ENCODE data around the gene GAS7. TPM values are rescaled to one million over a fixed set of nuclear protein-coding genes. Genes with fewer than 3 reads are reported as not detected.

Gene GAS7
- total and polyA plus RNA-seq, 2 experiments from 2014 or later, result 1.9 to 10.7 TPM

DNA sequence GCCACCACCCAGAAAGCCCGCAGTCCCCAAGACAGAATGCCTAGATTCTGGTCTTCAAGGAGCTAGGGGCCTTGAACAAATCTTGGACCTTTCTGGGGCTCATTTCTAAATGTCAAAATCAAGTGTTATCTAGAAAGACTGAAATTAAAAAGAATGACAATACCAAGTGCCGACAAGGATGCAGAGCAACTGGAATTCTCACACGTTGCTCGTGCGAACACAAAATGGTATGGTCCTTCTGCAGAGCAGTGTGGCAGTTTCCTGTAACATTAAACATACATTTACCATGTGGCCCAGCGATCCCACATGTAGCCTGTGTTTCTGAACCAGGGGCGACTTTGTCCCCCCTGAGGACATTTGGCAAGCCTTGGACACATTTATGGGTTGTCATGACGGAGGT lies 137.9 kb downstream of the GAS7 start:
- no peak overlapping the region for H3K27ac ChIP-seq (ENCODE audit: low read depth)
- no peak overlapping the region for H3K4me3 Mint-ChIP-seq
- ATAC-seq, result no peak

More for the DNA sequence above, 137.9 kb downstream of the GAS7 start:
- Histone ChIP-seq H3K4me2 (no peak overlapping the region), H3K4me3 (no peak overlapping the region), H3K79me2 (replicated peaks; ENCODE audit: insufficient read depth) (no peaks in the 10 kb centered on the region), H3K27me3 (ENCODE audit: insufficient read depth) (no peaks in the 10 kb centered on the region), H4K20me1 (replicated peaks; ENCODE audit: insufficient read depth) (no peaks in the 10 kb centered on the region), H3F3A (replicated peaks; ENCODE audit: low read depth) (no peaks in the 10 kb centered on the region), H3K36me3 (ENCODE audit: insufficient read depth) (no peaks in the 10 kb centered on the region), H3K9me2 (ENCODE audit: insufficient read depth) (no peaks in the 10 kb centered on the region), H3K4me1 (ENCODE audit: insufficient read depth) (no peaks in the 10 kb centered on the region), H2AFZ (no peak overlapping the region)
- Mint-ChIP-seq H3K36me3 (ENCODE audit: low read depth) (no peaks in the 10 kb centered on the region), H3K4me1 (peaks cover 24% of the 10 kb centered on the region), H3K9me3 (peaks cover 22% of the 10 kb centered on the region), H3K27me3 (ENCODE audit: insufficient read depth, low read depth, poor library complexity) (peaks cover 4% of the 10 kb centered on the region), H3K27ac (no peak overlapping the region)
- TF ChIP-seq, protein P1, sequence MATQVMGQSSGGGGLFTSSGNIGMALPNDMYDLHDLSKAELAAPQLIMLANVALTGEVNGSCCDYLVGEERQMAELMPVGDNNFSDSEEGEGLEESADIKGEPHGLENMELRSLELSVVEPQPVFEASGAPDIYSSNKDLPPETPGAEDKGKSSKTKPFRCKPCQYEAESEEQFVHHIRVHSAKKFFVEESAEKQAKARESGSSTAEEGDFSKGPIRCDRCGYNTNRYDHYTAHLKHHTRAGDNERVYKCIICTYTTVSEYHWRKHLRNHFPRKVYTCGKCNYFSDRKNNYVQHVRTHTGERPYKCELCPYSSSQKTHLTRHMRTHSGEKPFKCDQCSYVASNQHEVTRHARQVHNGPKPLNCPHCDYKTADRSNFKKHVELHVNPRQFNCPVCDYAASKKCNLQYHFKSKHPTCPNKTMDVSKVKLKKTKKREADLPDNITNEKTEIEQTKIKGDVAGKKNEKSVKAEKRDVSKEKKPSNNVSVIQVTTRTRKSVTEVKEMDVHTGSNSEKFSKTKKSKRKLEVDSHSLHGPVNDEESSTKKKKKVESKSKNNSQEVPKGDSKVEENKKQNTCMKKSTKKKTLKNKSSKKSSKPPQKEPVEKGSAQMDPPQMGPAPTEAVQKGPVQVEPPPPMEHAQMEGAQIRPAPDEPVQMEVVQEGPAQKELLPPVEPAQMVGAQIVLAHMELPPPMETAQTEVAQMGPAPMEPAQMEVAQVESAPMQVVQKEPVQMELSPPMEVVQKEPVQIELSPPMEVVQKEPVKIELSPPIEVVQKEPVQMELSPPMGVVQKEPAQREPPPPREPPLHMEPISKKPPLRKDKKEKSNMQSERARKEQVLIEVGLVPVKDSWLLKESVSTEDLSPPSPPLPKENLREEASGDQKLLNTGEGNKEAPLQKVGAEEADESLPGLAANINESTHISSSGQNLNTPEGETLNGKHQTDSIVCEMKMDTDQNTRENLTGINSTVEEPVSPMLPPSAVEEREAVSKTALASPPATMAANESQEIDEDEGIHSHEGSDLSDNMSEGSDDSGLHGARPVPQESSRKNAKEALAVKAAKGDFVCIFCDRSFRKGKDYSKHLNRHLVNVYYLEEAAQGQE (IDR thresholded peaks at IDR 0.05; ENCODE audit: unreplicated experiment), result no peak
- TF ChIP-seq, protein P2, sequence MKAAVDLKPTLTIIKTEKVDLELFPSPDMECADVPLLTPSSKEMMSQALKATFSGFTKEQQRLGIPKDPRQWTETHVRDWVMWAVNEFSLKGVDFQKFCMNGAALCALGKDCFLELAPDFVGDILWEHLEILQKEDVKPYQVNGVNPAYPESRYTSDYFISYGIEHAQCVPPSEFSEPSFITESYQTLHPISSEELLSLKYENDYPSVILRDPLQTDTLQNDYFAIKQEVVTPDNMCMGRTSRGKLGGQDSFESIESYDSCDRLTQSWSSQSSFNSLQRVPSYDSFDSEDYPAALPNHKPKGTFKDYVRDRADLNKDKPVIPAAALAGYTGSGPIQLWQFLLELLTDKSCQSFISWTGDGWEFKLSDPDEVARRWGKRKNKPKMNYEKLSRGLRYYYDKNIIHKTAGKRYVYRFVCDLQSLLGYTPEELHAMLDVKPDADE (IDR thresholded peaks at IDR 0.05), result no peak
- no peak for TF ChIP-seq JUNB (IDR thresholded peaks at IDR 0.05; ENCODE audit: unreplicated experiment)
- no peak for TF ChIP-seq EZH2phosphoT487 (IDR thresholded peaks at IDR 0.05; ENCODE audit: unreplicated experiment)
- TF ChIP-seq CREB1 (CRISPR knock-in tag; IDR thresholded peaks at IDR 0.05; ENCODE audit: low read depth), result no peak
- no peak for TF ChIP-seq ZNF331 (CRISPR knock-in tag; IDR thresholded peaks at IDR 0.05; ENCODE audit: low read depth)
- no peak for TF ChIP-seq NANOG (IDR thresholded peaks at IDR 0.05; ENCODE audit: borderline replicate concordance)
- TF ChIP-seq, protein P3, sequence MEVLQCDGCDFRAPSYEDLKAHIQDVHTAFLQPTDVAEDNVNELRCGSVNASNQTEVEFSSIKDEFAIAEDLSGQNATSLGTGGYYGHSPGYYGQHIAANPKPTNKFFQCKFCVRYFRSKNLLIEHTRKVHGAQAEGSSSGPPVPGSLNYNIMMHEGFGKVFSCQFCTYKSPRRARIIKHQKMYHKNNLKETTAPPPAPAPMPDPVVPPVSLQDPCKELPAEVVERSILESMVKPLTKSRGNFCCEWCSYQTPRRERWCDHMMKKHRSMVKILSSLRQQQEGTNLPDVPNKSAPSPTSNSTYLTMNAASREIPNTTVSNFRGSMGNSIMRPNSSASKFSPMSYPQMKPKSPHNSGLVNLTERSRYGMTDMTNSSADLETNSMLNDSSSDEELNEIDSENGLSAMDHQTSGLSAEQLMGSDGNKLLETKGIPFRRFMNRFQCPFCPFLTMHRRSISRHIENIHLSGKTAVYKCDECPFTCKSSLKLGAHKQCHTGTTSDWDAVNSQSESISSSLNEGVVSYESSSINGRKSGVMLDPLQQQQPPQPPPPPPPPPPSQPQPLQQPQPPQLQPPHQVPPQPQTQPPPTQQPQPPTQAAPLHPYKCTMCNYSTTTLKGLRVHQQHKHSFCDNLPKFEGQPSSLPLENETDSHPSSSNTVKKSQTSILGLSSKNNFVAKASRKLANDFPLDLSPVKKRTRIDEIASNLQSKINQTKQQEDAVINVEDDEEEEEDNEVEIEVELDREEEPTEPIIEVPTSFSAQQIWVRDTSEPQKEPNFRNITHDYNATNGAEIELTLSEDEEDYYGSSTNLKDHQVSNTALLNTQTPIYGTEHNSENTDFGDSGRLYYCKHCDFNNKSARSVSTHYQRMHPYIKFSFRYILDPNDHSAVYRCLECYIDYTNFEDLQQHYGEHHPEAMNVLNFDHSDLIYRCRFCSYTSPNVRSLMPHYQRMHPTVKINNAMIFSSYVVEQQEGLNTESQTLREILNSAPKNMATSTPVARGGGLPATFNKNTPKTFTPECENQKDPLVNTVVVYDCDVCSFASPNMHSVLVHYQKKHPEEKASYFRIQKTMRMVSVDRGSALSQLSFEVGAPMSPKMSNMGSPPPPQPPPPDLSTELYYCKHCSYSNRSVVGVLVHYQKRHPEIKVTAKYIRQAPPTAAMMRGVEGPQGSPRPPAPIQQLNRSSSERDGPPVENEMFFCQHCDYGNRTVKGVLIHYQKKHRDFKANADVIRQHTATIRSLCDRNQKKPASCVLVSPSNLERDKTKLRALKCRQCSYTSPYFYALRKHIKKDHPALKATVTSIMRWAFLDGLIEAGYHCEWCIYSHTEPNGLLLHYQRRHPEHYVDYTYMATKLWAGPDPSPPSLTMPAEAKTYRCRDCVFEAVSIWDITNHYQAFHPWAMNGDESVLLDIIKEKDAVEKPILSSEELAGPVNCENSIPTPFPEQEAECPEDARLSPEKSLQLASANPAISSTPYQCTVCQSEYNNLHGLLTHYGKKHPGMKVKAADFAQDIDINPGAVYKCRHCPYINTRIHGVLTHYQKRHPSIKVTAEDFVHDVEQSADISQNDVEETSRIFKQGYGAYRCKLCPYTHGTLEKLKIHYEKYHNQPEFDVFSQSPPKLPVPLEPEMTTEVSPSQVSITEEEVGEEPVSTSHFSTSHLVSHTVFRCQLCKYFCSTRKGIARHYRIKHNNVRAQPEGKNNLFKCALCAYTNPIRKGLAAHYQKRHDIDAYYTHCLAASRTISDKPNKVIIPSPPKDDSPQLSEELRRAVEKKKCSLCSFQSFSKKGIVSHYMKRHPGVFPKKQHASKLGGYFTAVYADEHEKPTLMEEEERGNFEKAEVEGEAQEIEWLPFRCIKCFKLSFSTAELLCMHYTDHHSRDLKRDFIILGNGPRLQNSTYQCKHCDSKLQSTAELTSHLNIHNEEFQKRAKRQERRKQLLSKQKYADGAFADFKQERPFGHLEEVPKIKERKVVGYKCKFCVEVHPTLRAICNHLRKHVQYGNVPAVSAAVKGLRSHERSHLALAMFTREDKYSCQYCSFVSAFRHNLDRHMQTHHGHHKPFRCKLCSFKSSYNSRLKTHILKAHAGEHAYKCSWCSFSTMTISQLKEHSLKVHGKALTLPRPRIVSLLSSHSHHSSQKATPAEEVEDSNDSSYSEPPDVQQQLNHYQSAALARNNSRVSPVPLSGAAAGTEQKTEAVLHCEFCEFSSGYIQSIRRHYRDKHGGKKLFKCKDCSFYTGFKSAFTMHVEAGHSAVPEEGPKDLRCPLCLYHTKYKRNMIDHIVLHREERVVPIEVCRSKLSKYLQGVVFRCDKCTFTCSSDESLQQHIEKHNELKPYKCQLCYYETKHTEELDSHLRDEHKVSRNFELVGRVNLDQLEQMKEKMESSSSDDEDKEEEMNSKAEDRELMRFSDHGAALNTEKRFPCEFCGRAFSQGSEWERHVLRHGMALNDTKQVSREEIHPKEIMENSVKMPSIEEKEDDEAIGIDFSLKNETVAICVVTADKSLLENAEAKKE (CRISPR knock-in tag; IDR thresholded peaks at IDR 0.05), result no peak
- TF ChIP-seq EZH2 (IDR thresholded peaks at IDR 0.05; ENCODE audit: low read depth, unreplicated experiment), result no peak
- no peak for TF ChIP-seq ZNF114 (CRISPR knock-in tag; IDR thresholded peaks at IDR 0.05)
- TF ChIP-seq, protein P4, sequence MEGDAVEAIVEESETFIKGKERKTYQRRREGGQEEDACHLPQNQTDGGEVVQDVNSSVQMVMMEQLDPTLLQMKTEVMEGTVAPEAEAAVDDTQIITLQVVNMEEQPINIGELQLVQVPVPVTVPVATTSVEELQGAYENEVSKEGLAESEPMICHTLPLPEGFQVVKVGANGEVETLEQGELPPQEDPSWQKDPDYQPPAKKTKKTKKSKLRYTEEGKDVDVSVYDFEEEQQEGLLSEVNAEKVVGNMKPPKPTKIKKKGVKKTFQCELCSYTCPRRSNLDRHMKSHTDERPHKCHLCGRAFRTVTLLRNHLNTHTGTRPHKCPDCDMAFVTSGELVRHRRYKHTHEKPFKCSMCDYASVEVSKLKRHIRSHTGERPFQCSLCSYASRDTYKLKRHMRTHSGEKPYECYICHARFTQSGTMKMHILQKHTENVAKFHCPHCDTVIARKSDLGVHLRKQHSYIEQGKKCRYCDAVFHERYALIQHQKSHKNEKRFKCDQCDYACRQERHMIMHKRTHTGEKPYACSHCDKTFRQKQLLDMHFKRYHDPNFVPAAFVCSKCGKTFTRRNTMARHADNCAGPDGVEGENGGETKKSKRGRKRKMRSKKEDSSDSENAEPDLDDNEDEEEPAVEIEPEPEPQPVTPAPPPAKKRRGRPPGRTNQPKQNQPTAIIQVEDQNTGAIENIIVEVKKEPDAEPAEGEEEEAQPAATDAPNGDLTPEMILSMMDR (conservative IDR thresholded peaks at IDR 0.05; ENCODE audit: low read depth in 2 of 2), result no peak
- TF ChIP-seq POLR2AphosphoS5 (IDR thresholded peaks at IDR 0.05; ENCODE audit: low read depth), result no peak
- TF ChIP-seq STAT1 (IDR thresholded peaks at IDR 0.05; ENCODE audit: unreplicated experiment), result no peak
- DNase-seq (ENCODE audit: low spot score), result no peak
